HG02623 (cell line): ENCODE measurements around the gene COX8A.

Experiments
- ATAC-seq: cut with Tn5 transposase; IDR thresholded peaks from one replicate; pipeline ENCODE4 v1.9.1; 2021; ENCODE audit warnings: moderate library complexity; ENCODE audit not compliant: unreplicated experiment

COX8A gene

GRCh38 chr11:64001484-64002420 is 27.3 kb downstream of the COX8A start:
- ATAC-seq: no peak

DNA sequence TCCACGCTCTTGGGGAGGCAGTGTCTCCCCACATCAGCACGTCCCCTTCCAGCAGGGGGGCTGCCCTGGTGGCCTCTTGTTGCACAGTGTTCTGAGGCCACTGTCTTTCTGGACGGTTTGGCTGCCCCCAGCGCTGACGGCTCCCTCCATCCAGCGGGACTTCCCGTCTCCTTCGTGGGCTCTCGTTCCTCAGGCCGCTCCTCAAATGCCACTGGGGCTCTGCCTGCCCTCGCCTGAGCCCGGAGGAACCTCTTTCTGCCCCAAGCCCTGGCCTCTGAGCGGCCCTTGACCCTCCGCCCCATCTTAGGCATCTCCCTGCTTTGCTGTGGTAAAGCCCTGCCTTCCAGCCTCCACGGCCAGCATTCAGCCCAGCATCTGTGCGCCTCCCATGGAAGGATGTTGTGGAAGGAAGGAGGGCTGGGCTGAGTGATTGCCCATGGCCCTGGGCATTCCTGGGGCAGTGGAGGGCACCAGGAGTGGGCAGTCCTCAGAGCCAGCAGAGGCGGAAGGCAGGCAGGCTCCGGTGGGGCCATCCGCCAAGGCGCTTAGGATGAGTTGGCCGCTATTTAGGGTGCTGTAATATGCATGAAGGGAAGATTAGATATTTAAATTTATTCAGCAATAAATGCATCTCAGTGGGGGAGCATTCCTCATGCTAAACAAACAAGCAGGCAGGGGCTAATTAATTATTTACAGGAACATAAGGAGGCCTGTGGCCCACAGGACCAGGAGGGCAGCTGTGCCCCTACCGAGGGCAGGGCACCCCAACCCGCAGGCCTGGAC is 29.6 kb downstream of the COX8A start:
- no peak for ATAC-seq

GRCh38 chr11:64004590-64004984 is 30.2 kb downstream of the COX8A start:
- no peak for ATAC-seq

DNA sequence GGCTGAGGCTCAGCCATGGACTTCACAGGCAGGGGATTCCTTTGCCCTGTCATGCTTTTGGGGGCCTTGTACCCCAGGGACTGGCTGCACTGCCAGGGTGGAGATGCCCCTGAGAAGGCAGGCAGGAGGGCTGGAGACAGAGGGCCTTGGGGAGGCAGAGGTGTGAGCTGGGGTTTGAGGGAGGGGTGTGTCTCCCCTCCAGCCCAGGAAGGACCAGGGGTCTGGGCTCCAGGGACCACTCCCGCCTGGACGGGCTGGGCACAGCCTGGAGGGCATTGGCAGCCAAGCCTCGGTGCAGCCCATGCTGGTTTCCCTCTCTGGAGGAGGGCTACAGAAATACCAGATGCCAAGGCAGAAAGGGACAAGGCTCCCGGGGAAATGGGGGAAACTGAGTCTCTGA is 31.3 kb downstream of the COX8A start:
- ATAC-seq: no peak

DNA sequence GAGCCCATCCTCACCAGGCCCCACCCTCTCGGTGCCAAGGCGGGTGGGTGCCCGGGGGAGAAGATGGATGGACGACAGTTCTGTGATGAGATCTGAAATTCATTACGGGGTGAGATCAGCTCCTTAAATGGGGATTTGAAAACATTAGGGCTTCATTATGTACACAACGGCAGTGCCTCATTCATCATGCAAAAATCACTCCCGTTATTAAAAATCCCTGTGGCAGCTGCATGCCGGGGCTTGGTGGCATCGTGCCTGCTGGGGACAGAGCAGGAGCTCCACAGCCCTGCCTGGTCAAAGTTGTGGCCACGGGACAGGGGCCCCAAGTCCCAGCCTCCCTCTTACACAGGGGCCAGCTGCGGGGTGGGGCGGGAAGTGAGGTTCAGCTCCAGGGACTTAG is 32.0 kb downstream of the COX8A start:
- no peak for ATAC-seq

DNA sequence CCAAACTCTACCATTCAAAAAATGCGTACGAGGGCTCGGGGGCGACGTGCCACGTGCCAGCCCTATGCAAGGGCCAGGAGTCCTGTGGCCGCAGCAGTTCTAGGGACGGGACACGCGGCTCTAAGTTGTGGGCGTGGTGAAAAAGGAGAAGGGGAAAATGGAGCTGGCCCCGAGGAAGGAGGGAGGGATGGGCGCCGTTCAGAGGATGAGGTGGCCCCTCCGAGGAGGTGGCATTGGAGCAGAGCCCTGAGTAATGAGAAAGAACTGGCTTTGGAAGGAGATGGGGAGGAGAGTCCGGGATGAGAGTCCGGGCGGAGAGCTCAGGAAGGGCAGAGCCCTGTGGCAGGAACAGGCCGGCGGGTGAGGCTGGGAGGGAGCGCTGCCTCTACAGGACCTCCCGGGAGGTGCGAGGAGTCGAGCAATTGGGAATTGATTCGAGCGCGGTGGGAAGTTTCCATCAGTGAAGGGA is 32.8 kb downstream of the COX8A start:
- no peak for ATAC-seq

- no peak for ATAC-seq
Measured at GRCh38 chr11:64007629-64008282, 33.3 kb downstream of the COX8A start.

GRCh38 chr11:64008283-64008913 is 34.0 kb downstream of the COX8A start:
- no peak for ATAC-seq

- no peak for ATAC-seq
Measured at GRCh38 chr11:64008914-64009633, 34.7 kb downstream of the COX8A start.

GRCh38 chr11:64009710-64010109 is 35.3 kb downstream of the COX8A start:
- no peak for ATAC-seq

- no peak for ATAC-seq
Measured at GRCh38 chr11:64010783-64011182, 36.4 kb downstream of the COX8A start.

- ATAC-seq: no peak
Measured at GRCh38 chr11:64011371-64011770, 37.0 kb downstream of the COX8A start.

GRCh38 chr11:64013141-64013896 is 38.9 kb downstream of the COX8A start:
- no peak for ATAC-seq

GRCh38 chr11:64014356-64014755 is 39.9 kb downstream of the COX8A start:
- no peak for ATAC-seq

DNA sequence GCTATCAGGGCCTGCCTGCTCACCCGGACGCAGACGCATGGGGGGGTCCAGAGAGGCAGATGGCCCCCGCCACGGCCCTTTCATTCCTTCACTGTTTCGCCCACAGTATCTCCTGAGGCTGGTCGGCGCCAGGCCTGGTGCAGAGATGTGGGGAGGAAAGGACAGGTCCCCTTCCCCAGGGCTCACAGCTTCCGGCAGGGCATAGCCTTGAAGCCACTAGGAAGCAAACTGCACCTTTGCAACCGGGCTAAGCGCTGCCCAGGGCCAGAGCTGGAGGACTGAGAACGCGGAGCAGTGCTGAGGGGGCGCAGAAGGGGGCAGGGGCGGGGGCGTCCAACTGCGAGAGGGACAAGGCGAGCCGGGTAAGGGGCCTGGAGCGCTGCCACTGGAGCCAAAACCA is 41.1 kb downstream of the COX8A start:
- ATAC-seq: no peak

DNA sequence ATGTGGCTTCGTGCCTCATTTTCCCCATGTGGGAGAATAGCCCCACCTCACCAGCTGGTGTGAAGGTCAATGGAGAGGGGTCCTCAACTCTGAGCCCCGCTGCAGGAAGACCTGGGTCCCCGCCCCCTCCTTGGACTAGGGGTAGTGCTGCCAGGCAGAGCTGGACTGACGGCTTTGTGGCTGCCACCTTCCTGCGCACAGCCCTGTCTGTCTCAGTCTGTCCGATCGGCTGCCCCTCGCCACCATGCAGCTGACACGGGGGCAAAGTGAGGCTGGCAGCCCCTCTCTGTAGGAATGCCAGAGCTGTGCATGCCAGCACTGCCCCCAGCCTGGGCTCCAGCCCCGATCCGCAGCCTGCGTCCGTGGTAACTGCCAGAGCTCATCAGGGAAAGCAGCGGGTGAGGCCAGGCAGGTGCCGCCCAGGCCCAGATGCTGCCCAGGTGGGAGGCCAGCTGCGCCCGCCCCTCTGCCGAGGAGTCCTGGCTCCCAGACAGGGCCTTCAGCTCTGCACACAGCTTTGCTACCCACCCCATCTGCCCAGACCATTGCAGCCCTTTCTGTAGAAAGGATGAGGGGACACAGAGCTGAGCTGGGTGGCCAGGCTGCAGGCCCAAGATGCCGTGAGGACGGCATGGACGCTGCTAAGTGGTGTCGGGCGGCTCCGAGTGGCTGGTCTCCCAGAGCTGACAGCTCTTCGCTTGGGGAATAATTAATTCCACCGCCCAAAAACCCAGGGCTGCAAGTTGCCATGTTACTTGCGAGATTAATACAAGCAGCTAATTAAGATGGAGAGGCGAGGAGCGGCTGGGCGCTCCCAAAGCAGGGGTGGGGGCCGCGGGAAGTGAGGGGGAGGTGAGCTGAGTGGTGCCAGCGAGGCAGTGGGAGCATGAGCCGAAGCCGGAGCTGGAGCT is 41.8 kb downstream of the COX8A start:
- ATAC-seq: no peak

GRCh38 chr11:64017945-64018224 is 43.5 kb downstream of the COX8A start:
- ATAC-seq: no peak

- no peak for ATAC-seq
Measured at GRCh38 chr11:64018310-64018709, 43.9 kb downstream of the COX8A start.
